Measurements from ENCODE around the gene RREB1.
"Not testable (repeated sequence)": the region's sequence is repeated elsewhere in the genome, so short reads cannot be mapped to it uniquely, and the experiment has no call there.

RREB1 gene

DNA sequence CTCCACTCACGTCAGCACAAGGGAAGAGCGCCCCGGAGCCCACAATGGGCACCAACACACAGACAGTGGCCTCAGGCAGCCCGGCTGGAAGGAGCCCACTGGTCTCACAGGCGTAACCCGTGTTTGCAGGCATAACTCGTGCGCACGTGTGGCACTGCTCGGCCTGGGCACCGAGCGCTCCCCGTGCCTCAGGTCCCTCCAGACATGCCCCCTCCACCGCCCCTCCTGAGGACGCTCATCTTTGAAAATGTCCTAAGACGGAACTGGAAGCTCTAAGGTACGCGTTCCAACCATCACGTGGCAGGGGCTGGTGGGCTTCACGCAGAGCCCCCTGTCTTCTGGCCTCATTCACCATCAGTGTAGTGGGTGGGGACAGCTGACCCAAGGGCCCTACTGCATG lies 160.6 kb downstream of the RREB1 start:
- no peak for DNase-seq

DNA sequence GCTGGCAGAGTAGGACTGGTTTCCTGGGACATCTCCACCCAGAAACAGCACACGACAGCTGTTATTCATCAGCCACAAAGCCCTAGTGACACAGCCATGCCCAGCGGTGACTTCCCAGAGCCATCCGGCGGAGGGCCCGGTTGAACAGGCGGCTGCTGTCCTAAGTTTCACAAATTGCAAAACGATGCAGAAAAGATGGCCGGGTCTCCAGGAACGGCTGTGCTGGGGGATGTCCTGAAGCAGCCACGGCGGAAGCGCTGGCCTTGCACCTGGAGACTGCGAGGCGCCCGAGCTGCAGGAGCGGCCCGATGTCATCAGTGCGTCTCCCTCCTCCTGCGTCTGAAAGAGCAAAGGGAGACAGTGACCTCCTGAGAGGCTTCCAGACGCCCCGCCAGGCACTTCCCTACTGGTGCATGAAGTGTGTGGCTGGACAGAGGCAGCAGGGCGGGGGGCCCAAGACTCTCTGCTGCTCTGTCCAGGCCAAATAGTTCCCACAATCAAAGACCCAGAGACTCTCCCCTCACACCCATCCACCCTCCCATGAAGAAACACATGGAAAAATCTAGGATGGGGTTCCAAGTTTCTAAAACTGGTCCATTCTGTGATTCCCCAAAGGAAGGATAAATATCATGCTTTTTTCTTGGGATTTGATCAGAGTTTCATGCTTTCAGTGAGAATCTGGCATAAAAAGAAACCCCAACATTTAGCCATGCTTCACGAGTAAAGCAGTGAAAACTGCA lies 161.2 kb downstream of the RREB1 start:
- DNase-seq: no peak

DNA sequence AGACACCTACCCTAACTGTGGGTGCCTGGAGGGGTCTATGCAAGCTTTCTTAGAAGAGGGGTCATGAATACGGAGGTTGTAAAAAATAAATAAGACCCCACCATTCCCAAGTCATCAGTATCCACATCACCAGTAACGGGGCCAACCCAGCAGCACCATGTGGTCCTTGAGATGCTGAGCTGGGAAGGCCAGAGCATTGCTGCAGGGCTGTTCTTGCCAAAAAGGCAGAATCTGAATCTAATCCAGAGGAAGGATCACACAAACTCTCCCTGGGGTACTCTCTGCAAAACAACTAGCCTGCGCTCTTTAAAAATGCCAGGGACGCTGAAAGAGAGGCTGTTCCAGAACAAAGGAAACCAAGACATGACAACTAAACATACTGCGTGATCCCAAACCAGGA lies 162.1 kb downstream of the RREB1 start:
- DNase-seq: no peak

DNA sequence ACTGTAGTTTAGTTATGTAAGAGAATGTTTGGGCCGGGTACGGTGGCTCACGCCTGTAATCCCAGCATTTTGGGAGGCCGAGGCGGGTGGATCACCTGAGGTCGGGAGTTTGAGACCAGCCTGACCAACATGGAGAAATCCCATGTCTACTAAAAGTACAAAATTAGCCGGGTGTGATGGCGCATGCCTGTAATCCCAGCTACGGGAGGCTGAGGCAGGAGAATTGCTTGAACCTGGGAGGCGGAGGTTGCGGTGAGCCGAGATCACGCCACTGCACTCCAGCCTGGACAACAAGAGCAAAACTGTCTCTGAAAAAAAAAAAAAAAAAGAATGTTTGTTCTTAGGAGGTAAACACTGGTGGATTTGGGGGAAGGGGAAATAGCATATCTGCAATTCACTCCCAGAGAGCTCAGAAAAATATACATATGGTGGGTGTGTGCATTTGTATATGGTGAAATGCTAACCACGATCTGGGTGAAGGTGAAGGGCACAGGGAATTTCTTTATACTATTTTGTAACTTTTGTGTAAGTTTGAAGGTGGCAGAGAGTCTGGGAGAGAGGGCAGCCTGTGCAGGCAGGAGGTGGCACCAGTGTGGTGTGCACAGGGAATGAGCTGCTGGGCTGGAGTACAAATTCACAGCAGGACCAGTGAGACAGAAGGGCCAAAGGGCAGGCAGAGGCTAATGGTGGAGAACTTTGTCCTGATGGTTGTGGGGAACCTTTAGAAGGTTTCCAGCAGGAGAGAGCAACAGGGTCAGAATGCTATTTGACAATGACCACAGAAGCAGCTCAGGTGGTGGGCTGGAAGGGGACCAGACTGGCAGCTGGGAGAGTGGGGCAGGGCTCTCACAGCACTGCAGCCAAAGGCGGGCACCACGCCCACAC lies 162.8 kb downstream of the RREB1 start:
- no peak for DNase-seq

DNA sequence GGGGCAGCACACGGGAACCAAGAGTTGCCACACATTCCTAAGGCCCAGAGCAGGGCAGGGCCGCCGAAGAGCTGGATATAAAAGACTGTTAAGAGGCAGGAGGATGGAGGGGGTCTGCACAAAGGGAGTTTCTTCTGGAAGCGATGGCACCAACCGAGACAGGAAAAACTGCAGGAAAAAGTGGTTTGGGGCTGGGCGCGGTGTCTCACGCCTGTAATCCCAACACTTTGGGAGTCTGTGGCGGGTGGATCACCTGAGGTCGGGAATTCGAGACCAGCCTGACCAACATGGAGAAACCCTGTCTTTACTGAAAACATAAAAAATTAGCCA lies 163.4 kb downstream of the RREB1 start:
- no peak for DNase-seq

DNA sequence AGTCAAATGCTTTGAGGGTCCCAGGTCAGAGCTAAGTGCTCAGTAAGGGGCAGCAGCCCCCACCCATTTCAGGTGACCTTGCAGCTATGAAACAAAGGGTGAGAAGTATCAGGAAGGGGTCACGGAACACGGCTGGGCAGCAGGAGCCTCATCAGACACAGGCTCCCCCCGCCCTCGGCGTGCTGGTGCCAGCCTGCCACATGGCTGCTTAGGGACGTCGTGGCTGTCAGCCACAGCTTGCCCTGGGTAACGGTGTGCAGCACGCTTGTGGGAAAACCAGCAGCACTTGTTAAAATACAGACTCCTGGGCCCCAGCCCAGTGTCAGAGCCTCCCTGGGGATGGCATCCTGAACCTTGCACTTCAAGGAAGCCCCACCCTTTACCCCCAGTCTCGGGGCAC lies 165.9 kb downstream of the RREB1 start:
- DNase-seq: no peak

DNA sequence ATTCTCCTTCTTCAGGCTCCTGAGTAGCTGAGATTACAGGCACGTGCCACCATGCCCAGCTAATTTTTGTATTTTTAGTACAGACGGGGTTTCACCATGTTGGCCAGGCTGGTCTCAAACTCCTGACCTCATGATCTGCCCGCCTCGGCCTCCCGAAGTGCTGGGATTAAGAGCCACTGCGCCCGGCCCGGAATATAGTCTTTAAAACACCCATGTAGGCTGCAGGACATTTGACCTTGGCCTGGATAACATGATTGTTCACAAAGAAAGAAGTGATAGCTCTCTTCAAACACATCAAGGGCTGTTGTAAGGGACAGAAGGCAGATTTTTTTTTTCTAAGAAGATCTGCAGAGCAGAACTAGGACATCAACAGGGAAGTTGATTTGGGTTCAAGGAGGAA lies 166.8 kb downstream of the RREB1 start:
- DNase-seq: not testable (repeated sequence)

DNA sequence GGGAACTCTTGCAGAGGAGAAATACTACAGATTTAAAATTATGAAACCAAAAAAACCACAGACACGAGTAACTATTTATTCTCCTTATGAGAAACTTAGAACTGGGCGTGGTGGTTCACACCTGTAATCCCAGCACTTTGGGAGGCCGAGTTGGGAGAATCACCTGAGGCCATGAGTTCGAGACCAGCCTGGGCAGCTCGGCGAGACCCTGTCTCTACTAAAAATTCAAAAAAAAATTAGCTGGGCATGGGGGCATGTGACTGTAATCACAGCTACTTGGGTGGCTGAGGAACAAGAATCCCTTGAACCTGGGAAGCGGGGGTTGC lies 168.4 kb downstream of the RREB1 start:
- DNase-seq: no peak

DNA sequence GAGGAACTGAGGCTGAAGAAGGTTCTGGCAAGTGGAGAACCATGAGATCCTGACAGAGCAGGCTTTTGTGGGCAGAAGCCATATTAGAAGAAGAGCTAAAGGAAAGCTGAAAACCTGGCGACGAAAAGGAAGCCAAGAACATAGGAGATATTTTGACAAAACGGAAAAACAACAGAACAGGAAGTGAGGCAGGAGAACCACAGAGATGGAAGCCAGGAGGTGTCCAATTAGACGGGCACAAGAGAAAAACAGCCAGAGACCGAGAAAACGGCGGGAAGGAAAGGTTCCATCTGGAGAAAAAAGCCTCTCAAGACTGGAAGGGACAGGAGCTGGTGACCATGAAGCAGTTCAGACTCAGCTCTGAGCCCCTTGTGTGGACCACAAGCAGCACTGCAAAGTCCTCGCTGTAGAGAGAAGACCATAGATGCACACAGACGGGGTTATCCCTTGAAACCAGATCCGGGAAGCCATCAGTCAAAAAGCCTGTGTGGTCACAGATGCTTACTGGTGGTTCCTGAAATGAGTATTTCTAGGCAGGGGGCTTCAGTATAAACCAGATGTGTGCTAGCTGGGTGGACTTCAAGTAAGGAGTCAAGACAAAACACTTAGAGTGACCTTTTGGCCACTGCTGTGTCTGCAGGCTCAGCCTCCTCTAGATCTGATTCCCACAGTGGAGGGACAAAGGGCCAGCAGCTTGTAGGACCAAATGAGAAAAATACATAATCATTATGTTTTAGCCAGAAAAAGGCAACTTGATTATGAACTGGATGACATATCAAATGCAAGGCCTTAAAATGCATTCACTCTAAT lies 174.5 kb downstream of the RREB1 start:
- DNase-seq: no peak

DNA sequence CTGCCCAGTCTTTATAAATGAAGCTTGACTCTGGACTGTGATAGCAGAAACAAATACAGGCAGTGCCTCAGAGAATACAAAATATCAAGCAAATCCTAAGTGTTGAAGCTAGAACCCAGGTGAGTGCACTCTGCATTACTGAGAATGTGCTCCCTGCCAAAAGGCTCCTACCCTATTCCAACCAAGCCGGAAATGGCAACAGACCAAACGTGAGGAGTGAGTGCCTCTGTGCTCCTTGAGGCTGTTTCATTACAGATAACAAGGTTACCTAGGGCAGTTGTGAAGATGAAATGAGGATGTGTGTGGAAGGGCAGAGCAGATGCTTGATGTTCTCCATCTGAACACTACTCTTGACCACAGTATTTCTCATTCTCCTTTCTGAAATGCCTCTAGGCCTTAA lies 175.9 kb downstream of the RREB1 start:
- DNase-seq: no peak

DNA sequence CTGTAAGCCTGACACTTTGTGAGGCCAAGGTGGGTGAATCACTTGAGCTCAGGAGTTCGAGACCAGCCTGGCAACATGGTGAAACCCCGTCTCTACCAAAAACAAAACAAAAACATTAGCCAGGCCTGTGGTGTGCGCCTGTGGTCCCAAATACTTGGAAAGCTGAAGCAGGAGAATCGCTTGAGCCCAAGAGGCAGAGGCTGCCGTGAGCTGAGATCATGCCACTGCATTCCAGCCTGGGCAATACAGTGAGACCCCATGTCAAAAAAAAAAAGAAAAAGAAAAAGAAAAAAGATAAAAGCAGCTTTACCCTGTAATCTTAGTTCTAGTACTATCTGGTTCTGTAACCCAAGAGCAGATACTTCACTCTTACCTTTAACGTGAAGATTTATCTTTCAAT lies 177.7 kb downstream of the RREB1 start:
- no peak for DNase-seq

DNA sequence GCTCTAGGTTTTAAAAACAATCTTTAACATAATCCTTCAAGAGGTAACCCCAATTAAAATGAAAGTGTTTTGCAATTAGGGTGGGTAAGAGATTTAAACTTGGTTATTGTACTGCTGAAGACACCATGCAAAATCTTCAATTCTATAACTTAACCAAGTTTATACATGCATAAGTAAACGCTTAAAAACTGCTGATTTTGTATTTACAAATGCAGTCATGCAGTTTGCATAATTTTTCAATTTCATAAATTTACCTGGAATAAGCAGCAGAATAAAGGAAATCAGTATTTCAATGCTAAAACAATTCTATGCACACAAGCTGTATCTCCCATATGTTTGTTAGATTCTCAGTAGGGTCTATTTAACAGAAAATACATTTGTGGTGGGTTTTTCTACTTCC lies 182.3 kb downstream of the RREB1 start:
- no peak for DNase-seq

DNA sequence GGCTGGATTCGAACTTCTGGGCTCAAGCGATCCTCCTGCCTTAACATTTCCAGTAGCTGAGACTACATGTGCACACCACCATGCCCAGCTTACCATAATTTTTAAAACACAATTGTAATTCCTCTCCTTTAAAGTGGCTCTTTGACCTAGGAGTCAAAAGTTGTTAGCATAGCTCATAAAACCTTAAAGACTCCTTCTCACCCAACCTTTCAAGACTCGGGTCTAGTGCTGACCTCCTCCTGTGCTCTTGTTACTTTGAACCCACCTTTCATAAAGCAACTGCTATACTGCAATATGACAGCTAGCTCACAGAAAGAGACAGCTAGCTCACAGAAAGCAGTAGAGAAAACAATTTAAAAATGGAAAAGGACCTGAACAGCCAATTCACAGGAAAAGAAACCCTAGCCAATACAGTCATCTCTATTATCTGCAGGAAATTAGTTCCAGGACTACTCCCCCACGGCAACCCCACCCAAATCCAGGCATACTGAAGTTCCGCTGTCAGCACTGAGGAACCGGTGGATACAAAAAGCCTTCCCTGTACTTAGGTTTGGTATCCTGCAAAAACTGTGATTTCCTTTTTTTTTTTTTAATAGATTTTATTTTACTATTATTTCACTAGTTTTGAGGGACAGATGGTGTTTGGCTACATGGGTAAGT lies 185.0 kb downstream of the RREB1 start:
- no peak for DNase-seq

DNA sequence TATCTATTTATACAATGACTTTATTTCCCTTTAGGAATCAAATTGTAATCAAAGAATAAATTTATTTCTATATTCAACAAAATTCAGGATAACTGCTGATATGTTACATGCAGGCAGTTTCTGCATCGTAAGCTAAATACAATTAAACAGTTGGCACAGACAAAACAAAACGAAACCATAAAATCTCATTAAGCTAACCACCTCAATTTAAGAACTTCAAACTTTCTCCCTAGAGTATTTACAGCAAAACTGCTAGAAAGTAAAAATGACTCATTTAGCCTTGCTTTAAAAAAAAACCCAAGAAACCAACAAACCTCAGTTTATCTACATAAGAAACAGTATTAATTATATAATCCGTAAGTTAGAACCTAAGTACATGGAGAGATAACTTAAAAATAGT lies 188.2 kb downstream of the RREB1 start:
- no peak for DNase-seq

DNA sequence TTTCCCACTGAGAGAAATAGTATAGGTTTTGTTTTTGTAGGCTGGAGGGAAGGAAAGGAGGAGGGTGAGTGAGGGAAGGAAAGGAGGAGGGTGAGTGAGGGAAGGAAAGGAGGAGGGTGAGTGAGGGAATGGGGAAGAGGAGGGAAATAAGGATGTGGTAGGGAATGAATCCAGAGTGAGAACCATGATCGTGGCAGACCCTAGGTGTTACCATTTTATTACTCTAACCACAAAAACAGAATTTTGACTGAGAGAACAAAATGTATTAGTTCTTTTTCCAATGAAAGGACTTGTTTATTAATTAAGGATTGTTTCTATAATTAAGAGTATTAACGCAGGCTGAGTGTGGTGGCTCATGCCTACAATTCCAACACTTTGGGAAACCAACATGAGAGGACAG lies 188.8 kb downstream of the RREB1 start:
- DNase-seq: no peak

DNA sequence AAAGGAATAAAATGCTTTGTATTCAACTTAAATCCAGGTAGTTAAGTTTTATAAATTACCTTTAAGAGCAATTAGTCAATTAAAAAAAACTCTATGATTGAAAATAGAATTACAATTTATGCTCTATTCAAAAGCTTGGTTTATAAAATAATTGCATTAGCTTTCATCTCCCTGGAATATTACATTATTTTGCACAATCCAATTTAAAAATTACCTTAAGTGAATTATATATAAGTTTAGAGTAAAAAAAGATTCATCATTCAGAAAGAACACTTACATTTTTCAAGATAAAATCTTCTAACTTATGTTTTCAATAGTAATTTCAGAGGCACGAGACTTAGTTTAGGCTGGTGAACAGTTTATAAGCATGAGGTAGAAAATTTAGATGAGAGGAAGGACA lies 190.4 kb downstream of the RREB1 start:
- no peak for DNase-seq

DNA sequence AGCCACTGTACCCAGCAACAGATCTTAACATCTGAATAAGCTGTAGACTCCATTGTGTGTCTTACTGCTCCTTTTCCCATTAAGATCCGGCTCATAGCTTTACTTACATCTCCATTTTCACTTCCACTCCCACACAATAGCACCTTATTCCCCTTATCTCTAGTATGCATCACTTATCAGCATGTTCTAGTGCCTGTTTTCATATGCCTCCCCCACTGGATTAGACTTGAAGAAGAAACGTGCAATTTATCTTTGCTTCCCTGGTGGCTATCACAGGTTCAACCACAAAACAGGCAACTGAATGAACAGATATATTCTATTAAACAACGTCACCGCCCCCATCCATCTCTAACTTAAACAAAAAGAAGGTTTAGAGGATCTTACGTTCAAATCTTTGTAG lies 193.2 kb downstream of the RREB1 start:
- no peak for DNase-seq

All from cerebellar nuclear complex (tissue), 1 donor.